ENCODE results near the gene PRUNE1.

GRCh38 chr1:151039521-151039920 is 31.3 kb downstream of the PRUNE1 start:
- TF ChIP-seq POLR2A (IDR thresholded peaks at IDR 0.05; ENCODE audit: low read length) (no peak), RAD21 (conservative IDR thresholded peaks at IDR 0.05 in 1 of 2, IDR thresholded peaks at IDR 0.05 in 1 of 2) (no peak)
- TF ChIP-seq, protein P1, sequence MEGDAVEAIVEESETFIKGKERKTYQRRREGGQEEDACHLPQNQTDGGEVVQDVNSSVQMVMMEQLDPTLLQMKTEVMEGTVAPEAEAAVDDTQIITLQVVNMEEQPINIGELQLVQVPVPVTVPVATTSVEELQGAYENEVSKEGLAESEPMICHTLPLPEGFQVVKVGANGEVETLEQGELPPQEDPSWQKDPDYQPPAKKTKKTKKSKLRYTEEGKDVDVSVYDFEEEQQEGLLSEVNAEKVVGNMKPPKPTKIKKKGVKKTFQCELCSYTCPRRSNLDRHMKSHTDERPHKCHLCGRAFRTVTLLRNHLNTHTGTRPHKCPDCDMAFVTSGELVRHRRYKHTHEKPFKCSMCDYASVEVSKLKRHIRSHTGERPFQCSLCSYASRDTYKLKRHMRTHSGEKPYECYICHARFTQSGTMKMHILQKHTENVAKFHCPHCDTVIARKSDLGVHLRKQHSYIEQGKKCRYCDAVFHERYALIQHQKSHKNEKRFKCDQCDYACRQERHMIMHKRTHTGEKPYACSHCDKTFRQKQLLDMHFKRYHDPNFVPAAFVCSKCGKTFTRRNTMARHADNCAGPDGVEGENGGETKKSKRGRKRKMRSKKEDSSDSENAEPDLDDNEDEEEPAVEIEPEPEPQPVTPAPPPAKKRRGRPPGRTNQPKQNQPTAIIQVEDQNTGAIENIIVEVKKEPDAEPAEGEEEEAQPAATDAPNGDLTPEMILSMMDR (IDR thresholded peaks at IDR 0.05): no peak
